Keratinocyte (primary cell): ENCODE data around the gene COMMD4. TPM values are rescaled to one million over a fixed set of nuclear protein-coding genes. Genes with fewer than 3 reads are reported as not detected.

Experiments
- DNase-seq: peaks from one replicate; pipeline ENCODE4 v3.0.0-alpha.2; 2011; ENCODE audit warnings: low read depth, missing footprints, low spot score
- FAIRE-seq: peaks from 2 replicates; lab custom pipeline; 2011; peaks lifted over from hg19 to GRCh38; lab: Jason Lieb, UNC
- H2AFZ ChIP-seq: 2 replicates; pipeline ENCODE4 v1.6.0; 2012; ENCODE audit warnings: low read length, control low read depth, inconsistent platforms; ENCODE audit not compliant: control insufficient read depth
- H3K27ac ChIP-seq: 2 replicates; pipeline ENCODE4 v1.5.1; 2011; ENCODE audit warnings: low read length; ENCODE audit not compliant: control insufficient read depth, insufficient read depth
- H3K27me3 ChIP-seq: 3 replicates; pipeline ENCODE4 v1.6.0; 2011; ENCODE audit warnings: low read length; ENCODE audit not compliant: control insufficient read depth, insufficient read depth; ENCODE audit errors: extremely low read depth
- H3K36me3 ChIP-seq, 2 experiments: 2 replicates in 1 of 2; 3 replicates in 1 of 2; pipeline ENCODE4 v1.5.1; 2011; ENCODE audit warnings: low read length in 2 of 2, mild to moderate bottlenecking in 1 of 2; ENCODE audit not compliant: control insufficient read depth in 2 of 2, insufficient read depth in 2 of 2; ENCODE audit errors: extremely low read depth in 1 of 2
- H3K4me1 ChIP-seq: 3 replicates; pipeline ENCODE4 v1.5.1; 2011; ENCODE audit warnings: low read length; ENCODE audit not compliant: control insufficient read depth, insufficient read depth; ENCODE audit errors: extremely low read depth
- H3K4me2 ChIP-seq: 3 replicates; pipeline ENCODE4 v1.6.0; 2011; ENCODE audit warnings: low read depth, low read length; ENCODE audit not compliant: control insufficient read depth, insufficient read depth; ENCODE audit errors: extremely low read depth
- H3K4me3 ChIP-seq, 3 experiments: fragments of 200-600 bp in 1 of 3; sonication (generic) in 1 of 3; 2 replicates in 2 of 3; 3 replicates in 1 of 3; pipeline ENCODE4 v1.5.1; 2011 to 2016; ENCODE audit warnings: low read length in 3 of 3, mild to moderate bottlenecking in 3 of 3, control low read depth in 2 of 3, inconsistent platforms in 1 of 3, low read depth in 1 of 3, mixed read lengths in 1 of 3, mixed run types in 1 of 3, moderate library complexity in 1 of 3; ENCODE audit not compliant: control insufficient read depth in 2 of 3, insufficient read depth in 2 of 3; ENCODE audit errors: extremely low read depth in 1 of 3
- H3K79me2 ChIP-seq: 2 replicates; pipeline ENCODE4 v1.6.0; 2012; ENCODE audit warnings: low read length; ENCODE audit not compliant: control insufficient read depth, insufficient read depth
- H3K9ac ChIP-seq: 3 replicates; pipeline ENCODE4 v1.6.0; 2011; ENCODE audit warnings: low read length; ENCODE audit not compliant: control insufficient read depth, insufficient read depth; ENCODE audit errors: extremely low read depth
- H3K9me1 ChIP-seq: 3 replicates; pipeline ENCODE4 v1.6.0; 2011; ENCODE audit warnings: low read length; ENCODE audit not compliant: control insufficient read depth, insufficient read depth; ENCODE audit errors: extremely low read depth
- H3K9me3 ChIP-seq: 2 replicates; pipeline ENCODE4 v1.5.1; 2012; ENCODE audit warnings: low read depth, low read length; ENCODE audit not compliant: control insufficient read depth
- H4K20me1 ChIP-seq: 3 replicates; pipeline ENCODE4 v1.6.0; 2011; ENCODE audit warnings: low read length; ENCODE audit not compliant: control insufficient read depth, insufficient read depth; ENCODE audit errors: extremely low read depth
- EZH2 ChIP-seq: IDR thresholded peaks from one replicate; pipeline ENCODE4 v1.6.1; 2012; ENCODE audit warnings: inconsistent platforms, mild to moderate bottlenecking, low read length, moderate library complexity
- dilution Hi-C: fragments of 300-500 bp; cut with MboI; formaldehyde crosslinking; loops from one replicate; pipeline ENCODE4 v1.7.0; 2020; ENCODE audit warnings: low sequenced_read_pairs; ENCODE audit not compliant: extremely low pct_ligation_motif_present
- polyA plus RNA-seq, 5 experiments: library from polyadenylated mRNA; depleted of rRNA in 3 of 5; stranded (reverse) in 3 of 5; stranded (forward) in 1 of 5; unstranded in 1 of 5; fragments of >200 nt; gene quantifications; 1 replicate in 1 of 5; 2 replicates in 3 of 5; 3 replicates in 1 of 5; pipeline versions ENCODE4 v1.2.1 to v1.2.3, GENCODE V29; 2011 to 2012; ENCODE audit warnings: missing spikeins in 2 of 5, low read depth in 1 of 5, low replicate concordance in 1 of 5
- TF ChIP-seq, protein P1 (sequence below), 3 experiments: IDR thresholded peaks in 1 of 3; conservative IDR thresholded peaks in 1 of 3; optimal IDR thresholded peaks in 1 of 3; 2 replicates in 2 of 3; 3 replicates in 1 of 3; pipeline versions ENCODE3 to v1.5.1; 2011; ENCODE audit warnings: low read length in 3 of 3, mild to moderate bottlenecking in 3 of 3, moderate library complexity in 2 of 3, control low read depth in 1 of 3, inconsistent platforms in 1 of 3; ENCODE audit not compliant: insufficient read depth in 2 of 3; ENCODE audit errors: extremely low read depth in 1 of 3

Gene COMMD4
- polyA plus RNA-seq, 1 donor (not counting 4 experiments of a cell fraction or from before 2014, with no cell fraction given): 48.2 TPM

DNA sequence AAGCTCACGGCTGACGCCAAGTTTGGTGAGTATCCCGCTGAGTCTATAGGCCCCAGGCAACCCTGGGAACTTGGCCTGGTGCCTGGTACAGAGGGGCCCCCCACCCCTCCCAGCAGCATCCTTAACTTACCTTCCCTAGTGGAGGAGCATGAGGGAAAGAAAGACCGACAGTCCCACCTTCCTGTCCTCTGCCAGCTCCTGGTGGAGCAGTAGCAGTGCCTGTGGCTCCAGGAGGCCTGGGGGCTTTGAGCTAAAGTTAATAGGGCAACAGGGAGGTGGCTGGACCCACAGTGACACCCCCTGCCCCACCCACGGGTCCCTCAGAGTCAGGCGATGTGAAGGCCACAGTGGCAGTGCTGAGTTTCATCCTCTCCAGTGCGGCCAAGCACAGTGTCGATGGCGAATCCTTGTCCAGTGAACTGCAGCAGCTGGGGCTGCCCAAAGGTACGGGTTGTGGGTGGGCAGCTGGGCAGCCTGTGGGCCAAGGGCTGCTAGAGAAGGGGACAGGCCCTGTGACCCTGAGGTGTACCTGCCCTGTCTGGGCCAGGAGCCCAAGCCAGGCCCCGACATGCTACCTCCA lies 2.9 kb downstream of the COMMD4 start:
- Histone ChIP-seq H3K79me2 (peaks cover 6% of the 10 kb centered on the region), H3K27me3 (no peaks in the 10 kb centered on the region), H3K4me1 (peaks cover 12% of the 10 kb centered on the region), H3K4me3 (no peak overlapping the region), H3K27ac (no peak overlapping the region), H2AFZ (no peak overlapping the region), H3K9me1 (no peaks in the 10 kb centered on the region), H3K4me2 (no peak overlapping the region), H3K9ac (no peak overlapping the region), H3K36me3 (peaks cover 0 to 8% of the 10 kb centered on the region in 2 experiments), H3K9me3 (no peaks in the 10 kb centered on the region), H4K20me1 (no peaks in the 10 kb centered on the region)
- TF ChIP-seq EZH2: no peak
- TF ChIP-seq, protein P1, sequence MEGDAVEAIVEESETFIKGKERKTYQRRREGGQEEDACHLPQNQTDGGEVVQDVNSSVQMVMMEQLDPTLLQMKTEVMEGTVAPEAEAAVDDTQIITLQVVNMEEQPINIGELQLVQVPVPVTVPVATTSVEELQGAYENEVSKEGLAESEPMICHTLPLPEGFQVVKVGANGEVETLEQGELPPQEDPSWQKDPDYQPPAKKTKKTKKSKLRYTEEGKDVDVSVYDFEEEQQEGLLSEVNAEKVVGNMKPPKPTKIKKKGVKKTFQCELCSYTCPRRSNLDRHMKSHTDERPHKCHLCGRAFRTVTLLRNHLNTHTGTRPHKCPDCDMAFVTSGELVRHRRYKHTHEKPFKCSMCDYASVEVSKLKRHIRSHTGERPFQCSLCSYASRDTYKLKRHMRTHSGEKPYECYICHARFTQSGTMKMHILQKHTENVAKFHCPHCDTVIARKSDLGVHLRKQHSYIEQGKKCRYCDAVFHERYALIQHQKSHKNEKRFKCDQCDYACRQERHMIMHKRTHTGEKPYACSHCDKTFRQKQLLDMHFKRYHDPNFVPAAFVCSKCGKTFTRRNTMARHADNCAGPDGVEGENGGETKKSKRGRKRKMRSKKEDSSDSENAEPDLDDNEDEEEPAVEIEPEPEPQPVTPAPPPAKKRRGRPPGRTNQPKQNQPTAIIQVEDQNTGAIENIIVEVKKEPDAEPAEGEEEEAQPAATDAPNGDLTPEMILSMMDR (optimal IDR thresholded peaks at IDR 0.05 in 1 of 3, IDR thresholded peaks at IDR 0.05 in 1 of 3, conservative IDR thresholded peaks at IDR 0.05 in 1 of 3; ENCODE audit: extremely low read depth in 1 of 3, insufficient read depth in 2 of 3, low read length in 3 of 3): no peak
- dilution Hi-C loops: no loop called here
- no peak for FAIRE-seq
- no peak for DNase-seq

- H3K4me1 ChIP-seq: peaks cover 12% of the 10 kb centered on the region
- no peak overlapping the region for H3K9ac ChIP-seq
- peaks cover 0 to 8% of the 10 kb centered on the region in 2 experiments for H3K36me3 ChIP-seq
- H3K4me2 ChIP-seq: no peak overlapping the region
- H2AFZ ChIP-seq: no peak overlapping the region
- no peak for DNase-seq
- no peak overlapping the region for H3K4me3 ChIP-seq
- dilution Hi-C loops: no loop called here
- peaks cover 6% of the 10 kb centered on the region for H3K79me2 ChIP-seq
- no peaks in the 10 kb centered on the region for H3K9me1 ChIP-seq
- TF ChIP-seq EZH2: no peak
- TF ChIP-seq, protein P1 (optimal IDR thresholded peaks at IDR 0.05 in 1 of 3, IDR thresholded peaks at IDR 0.05 in 1 of 3, conservative IDR thresholded peaks at IDR 0.05 in 1 of 3; ENCODE audit: extremely low read depth in 1 of 3, insufficient read depth in 2 of 3, low read length in 3 of 3): no peak
- no peak for FAIRE-seq
- no peaks in the 10 kb centered on the region for H3K27me3 ChIP-seq
- no peaks in the 10 kb centered on the region for H3K9me3 ChIP-seq
- H4K20me1 ChIP-seq: no peaks in the 10 kb centered on the region
- H3K27ac ChIP-seq: no peak overlapping the region
These were observed 3.8 kb downstream of the COMMD4 start for GRCh38 chr15:75339531-75340240.
